Chondrocyte (in vitro differentiated cells): ENCODE measurements around the gene IMMP2L. TPM values are rescaled to one million over a fixed set of nuclear protein-coding genes. Genes with fewer than 3 reads are reported as not detected.

ENCODE experiments used
- DNase-seq: peaks from one replicate; pipeline ENCODE4 v3.0.0; 2021; ENCODE audit warnings: mixed read lengths, low spot score
- H3K27ac Mint-ChIP-seq: one replicate; pipeline ENCODE4 v1.8.0; 2021; ENCODE audit warnings: mild to moderate bottlenecking, moderate library complexity, mixed read lengths; ENCODE audit not compliant: unreplicated experiment
- H3K27me3 Mint-ChIP-seq: 2 replicates; pipeline ENCODE4 v1.8.0; 2021; ENCODE audit warnings: low read depth, mixed read lengths
- H3K36me3 Mint-ChIP-seq: 2 replicates; pipeline ENCODE4 v1.8.0; 2021; ENCODE audit warnings: low read depth, mixed read lengths
- H3K4me1 Mint-ChIP-seq: 2 replicates; pipeline ENCODE4 v1.8.0; 2021; ENCODE audit warnings: low read depth, mild to moderate bottlenecking, mixed read lengths
- H3K4me3 Mint-ChIP-seq: one replicate; pipeline ENCODE4 v1.8.0; 2021; ENCODE audit warnings: mild to moderate bottlenecking, moderate library complexity, mixed read lengths; ENCODE audit not compliant: unreplicated experiment
- H3K9me3 Mint-ChIP-seq: 2 replicates; pipeline ENCODE4 v1.8.0; 2021; ENCODE audit warnings: low read depth, mixed read lengths
- total RNA-seq: library from RNA; stranded (reverse); gene quantifications from 3 replicates; pipeline ENCODE4 v1.2.1, GENCODE V29; 2021
- TF ChIP-seq, protein P1 (sequence below): fragments of 200-600 bp; sonication (generic); IDR thresholded peaks from 2 replicates; pipeline ENCODE4 v1.5.0; 2021; ENCODE audit warnings: antibody characterized with exemption, mild to moderate bottlenecking, moderate library complexity

IMMP2L gene
- total RNA-seq, 1 donor from 2014 or later, result 6.1 TPM

DNA sequence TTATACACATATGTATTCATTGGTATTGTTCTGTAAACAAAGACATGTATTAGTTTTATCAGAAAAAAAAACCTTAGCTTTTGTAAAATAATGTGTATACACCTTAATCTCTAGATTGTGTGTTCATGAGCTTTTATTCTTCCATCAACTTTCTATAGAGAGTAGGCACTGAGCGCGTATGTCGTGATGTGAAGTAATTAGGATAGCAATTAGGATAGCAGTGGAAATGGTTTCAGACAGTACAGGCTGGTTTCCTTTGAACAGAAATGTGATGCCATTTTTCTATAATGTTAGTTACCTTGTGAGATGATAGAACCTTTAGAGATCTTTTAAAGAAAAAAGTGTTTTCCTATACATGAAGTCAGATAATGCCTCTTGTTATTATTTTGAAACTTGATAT, 709.0 kb downstream of the IMMP2L start:
- Mint-ChIP-seq H3K27ac (no peak overlapping the region), H3K4me3 (no peak overlapping the region), H3K9me3 (peaks cover 5% of the 10 kb centered on the region), H3K36me3 (no peaks in the 10 kb centered on the region), H3K4me1 (peaks cover 16% of the 10 kb centered on the region), H3K27me3 (no peaks in the 10 kb centered on the region)
- DNase-seq, result no peak
- TF ChIP-seq, protein P1, sequence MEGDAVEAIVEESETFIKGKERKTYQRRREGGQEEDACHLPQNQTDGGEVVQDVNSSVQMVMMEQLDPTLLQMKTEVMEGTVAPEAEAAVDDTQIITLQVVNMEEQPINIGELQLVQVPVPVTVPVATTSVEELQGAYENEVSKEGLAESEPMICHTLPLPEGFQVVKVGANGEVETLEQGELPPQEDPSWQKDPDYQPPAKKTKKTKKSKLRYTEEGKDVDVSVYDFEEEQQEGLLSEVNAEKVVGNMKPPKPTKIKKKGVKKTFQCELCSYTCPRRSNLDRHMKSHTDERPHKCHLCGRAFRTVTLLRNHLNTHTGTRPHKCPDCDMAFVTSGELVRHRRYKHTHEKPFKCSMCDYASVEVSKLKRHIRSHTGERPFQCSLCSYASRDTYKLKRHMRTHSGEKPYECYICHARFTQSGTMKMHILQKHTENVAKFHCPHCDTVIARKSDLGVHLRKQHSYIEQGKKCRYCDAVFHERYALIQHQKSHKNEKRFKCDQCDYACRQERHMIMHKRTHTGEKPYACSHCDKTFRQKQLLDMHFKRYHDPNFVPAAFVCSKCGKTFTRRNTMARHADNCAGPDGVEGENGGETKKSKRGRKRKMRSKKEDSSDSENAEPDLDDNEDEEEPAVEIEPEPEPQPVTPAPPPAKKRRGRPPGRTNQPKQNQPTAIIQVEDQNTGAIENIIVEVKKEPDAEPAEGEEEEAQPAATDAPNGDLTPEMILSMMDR, result no peak

DNA sequence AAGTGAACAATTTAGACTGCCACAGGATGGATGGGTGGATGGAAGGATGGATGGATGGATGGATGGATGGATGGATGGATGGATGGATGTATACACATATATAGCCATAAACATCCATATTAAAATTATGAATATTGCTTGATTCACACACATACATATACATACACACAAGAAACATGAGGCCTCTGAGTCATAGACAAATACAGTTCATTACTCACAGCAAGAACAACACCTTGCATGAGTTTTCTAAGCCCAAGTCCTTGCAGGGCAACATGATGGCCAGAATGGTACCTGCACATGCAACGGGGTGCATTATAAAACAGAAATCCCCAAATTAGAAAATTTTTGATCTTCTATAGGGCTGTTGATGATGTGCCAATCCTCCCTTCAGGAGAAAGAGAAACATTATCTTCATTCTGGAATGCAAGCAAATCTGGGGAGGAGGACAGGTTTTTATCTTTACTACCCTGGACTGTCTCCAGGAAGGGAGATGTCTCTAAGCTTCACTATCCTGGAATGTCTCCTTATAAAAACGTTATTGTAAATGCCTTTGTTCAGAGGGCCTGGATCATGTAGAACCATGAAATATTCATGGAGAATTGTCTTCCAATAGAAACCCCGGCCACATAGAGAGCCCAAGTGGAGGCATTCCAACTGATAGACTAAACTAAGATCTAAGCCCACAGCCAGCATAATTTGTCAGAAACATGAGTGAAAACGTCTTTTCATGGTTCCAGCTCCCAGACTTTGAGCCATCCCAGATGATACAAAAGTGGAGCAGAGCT, 709.9 kb downstream of the IMMP2L start:
- Mint-ChIP-seq H3K27ac (no peak overlapping the region), H3K9me3 (peaks cover 5% of the 10 kb centered on the region), H3K36me3 (no peaks in the 10 kb centered on the region), H3K27me3 (no peaks in the 10 kb centered on the region), H3K4me1 (peaks cover 16% of the 10 kb centered on the region), H3K4me3 (no peak overlapping the region)
- no peak for DNase-seq
- TF ChIP-seq, protein P1, result no peak

DNA sequence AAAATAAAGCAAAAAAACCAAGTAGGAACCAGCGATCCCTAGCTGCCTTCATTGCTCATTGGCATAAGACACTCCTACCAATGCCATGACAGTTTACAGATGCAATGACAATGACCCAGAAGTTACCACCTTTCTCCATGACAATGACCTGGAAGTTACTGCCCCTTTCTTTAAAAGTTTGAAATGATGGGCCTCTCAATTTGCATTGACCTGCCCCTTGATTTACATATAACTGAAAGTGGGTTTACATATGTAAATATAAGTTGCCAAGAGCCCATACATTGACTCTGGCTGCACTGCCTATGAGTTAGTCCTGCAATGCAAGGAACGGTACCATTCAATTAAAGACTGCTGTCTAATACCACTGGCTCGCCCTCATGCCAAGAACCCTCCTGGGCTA, 712.1 kb downstream of the IMMP2L start:
- Mint-ChIP-seq H3K27ac (no peak overlapping the region), H3K4me3 (no peak overlapping the region), H3K4me1 (peaks cover 11% of the 10 kb centered on the region), H3K36me3 (no peaks in the 10 kb centered on the region), H3K9me3 (peaks cover 5% of the 10 kb centered on the region), H3K27me3 (no peaks in the 10 kb centered on the region)
- TF ChIP-seq, protein P1, result no peak
- DNase-seq, result no peak

DNA sequence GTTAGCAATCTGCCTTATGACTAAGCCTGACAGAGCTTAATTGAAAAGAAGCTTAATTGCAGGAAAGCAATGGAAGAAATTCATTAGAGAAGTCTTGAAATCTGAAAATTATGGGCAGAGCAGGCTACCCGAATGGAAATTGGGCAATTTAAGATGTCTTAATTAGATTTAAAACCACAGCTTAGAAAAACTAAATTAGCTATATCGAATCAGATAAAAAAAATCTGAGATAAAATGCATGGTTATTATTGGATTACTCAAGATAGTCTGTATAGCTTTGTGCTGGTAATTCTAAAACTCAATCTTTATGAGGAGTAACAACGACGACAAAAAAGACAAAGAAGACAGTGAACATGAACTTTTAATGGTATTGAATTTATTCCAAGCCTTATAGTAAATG, 719.5 kb downstream of the IMMP2L start:
- DNase-seq, result no peak
- TF ChIP-seq, protein P1, result no peak
- H3K4me3 Mint-ChIP-seq, result no peak overlapping the region
- no peaks in the 10 kb centered on the region for H3K36me3 Mint-ChIP-seq
- no peaks in the 10 kb centered on the region for H3K27me3 Mint-ChIP-seq
- H3K9me3 Mint-ChIP-seq, result no peaks in the 10 kb centered on the region
- H3K4me1 Mint-ChIP-seq, result peaks cover 5% of the 10 kb centered on the region
- no peak overlapping the region for H3K27ac Mint-ChIP-seq

- no peaks in the 10 kb centered on the region for H3K27me3 Mint-ChIP-seq
- no peak overlapping the region for H3K4me3 Mint-ChIP-seq
- no peak overlapping the region for H3K27ac Mint-ChIP-seq
- H3K9me3 Mint-ChIP-seq, result no peaks in the 10 kb centered on the region
- no peaks in the 10 kb centered on the region for H3K36me3 Mint-ChIP-seq
- no peak for DNase-seq
- TF ChIP-seq, protein P1, result no peak
- peaks cover 5% of the 10 kb centered on the region for H3K4me1 Mint-ChIP-seq
Measured at GRCh38 chr7:110841840-110842545, 720.3 kb downstream of the IMMP2L start.
